ENCODE data around the gene FAM110D.

DNA sequence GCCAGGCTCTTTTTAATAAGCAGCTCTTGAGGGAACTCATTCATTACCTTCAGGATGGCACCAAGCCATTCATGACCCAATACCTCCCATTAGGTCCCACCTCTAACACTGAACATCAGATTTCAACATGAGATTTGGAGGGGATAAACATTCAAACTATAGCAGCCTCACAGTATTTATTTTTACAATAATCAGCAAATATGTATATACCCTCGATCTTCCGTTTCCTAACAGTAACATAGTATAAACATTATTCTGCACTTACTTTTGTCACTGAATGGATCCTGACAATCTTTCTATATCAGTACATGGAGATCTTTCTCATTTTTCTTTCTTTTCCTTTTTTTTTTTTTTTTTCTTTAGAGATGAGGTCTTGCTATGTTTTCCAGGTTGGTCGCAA, 36.9 kb downstream of the FAM110D start:
- no peak for TF ChIP-seq POLR2AphosphoS5 (IDR thresholded peaks at IDR 0.05; ENCODE audit: low read depth, low read length)
- TF ChIP-seq TAF1 (IDR thresholded peaks at IDR 0.05; ENCODE audit: borderline replicate concordance, insufficient read depth, low read length): no peak
